ENCODE measurements around the gene SLC27A1.

Gene SLC27A1

DNA sequence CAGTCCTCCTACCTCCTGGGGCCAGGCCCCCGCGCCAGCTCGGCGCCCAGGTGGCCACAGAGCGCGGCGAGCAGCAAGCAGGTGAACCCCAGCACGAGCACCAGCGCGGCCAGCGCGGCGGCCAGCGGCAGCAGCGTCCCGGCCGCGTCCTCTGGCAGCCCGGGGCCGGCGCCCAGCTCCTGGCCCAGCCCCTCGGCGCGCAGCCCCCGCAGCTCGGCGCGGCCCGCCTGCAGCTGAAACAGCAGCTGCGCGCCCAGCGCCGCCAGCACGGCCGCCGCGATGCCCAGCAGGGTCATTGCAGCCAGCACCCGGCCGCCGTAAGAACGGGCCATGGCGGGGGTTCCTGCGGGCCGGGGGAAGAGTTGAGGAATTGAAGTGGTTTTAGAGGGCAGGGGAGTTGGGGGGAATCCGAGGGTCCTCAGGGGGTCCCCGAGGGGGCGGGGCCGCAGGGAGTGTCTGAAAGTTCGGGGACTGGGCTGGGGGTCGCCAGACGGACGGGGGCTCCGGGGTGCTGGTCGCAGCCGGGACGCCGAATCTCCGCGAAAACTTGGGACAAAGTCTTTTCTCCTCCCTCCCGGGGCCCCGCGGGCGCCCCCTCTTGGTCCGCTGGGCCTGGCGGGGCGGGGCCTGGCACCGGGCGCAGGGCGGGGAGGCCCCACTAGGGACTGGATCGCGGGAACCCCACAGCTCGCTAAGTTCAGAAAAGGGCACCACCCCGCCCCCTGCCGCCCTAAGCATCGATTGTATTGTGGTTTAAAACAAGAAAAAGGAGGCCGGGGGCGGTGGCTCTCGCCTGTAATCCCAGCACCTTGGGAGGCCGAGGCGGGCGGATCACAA, 22.0 kb upstream of the SLC27A1 start, which contains the start of gene TMEM221:
Gene TMEM221, minus strand, starts transcription at position 538 of the 837 bp plus-strand sequence. Its CDS starts 206 bp downstream, at position 332.
- H3K27me3 Mint-ChIP-seq: peaks cover 8 to 14% of the 10 kb centered on the region in 2 donors
- no peaks in the 10 kb centered on the region for H3K36me3 Mint-ChIP-seq (ENCODE audit: insufficient read depth)
- ATAC-seq (replicated peaks) (peak; percentile 88), DNase-seq (peak; percentile 43 to 53 (median 48))
- no peak within 1 kb of the TSS for H3K27ac Mint-ChIP-seq
- H3K4me3 Mint-ChIP-seq: peak within 1 kb of the TSS; percentile 35 to 52
- peaks cover 0 to 1% of the 10 kb centered on the region in 2 donors for H3K4me1 Mint-ChIP-seq (ENCODE audit: low read depth in 2 of 2)
- no peaks in the 10 kb centered on the region for H3K9me3 Mint-ChIP-seq

DNA sequence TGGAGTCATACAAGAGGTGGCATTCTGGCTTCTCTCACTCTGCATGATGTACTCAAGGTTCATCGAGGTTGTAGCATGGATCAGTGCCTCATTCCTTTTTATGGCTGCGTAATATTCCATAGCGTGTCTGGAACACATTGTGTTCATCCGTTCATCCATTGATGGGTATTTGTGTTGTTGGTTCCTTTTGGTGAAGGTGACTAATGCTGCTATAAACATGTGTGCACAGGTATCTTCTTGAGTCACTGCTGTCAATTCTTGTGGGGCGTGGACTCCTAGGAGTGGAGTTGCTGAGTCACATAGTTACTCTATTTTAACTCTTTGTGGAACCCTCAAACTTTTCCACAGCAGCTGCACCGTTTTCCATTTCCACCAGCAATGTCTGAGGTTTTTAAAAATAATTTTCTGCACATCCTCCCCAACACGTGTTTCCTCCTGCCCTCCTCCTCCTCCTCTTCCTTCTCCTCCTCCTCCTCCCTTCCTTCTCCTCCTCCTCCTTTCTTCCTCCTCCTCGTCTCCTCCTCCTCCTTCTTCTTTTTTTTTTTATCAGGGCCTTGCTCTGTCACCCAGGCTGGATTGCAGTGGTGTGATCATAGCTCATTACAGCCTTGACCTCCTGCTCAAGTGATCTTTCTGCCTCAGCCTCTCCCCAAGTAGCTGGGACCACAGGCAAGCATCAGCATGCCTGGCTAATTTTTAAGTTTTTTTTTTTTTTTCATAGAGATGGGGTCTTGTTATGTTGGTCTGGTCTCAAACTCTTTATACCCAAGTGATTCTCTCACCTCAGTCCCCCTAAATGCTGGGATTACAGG, 19.9 kb upstream of the SLC27A1 start:
- Mint-ChIP-seq H3K9me3 (no peaks in the 10 kb centered on the region), H3K4me3 (peak overlapping the region in 1 of 2 donors; percentile 11), H3K36me3 (ENCODE audit: insufficient read depth) (no peaks in the 10 kb centered on the region), H3K27me3 (peaks cover 14 to 35% of the 10 kb centered on the region in 2 donors), H3K4me1 (ENCODE audit: low read depth in 2 of 2) (peaks cover 0 to 4% of the 10 kb centered on the region in 2 donors), H3K27ac (no peak overlapping the region)
- no peak for ATAC-seq (replicated peaks)
- no peak for DNase-seq

DNA sequence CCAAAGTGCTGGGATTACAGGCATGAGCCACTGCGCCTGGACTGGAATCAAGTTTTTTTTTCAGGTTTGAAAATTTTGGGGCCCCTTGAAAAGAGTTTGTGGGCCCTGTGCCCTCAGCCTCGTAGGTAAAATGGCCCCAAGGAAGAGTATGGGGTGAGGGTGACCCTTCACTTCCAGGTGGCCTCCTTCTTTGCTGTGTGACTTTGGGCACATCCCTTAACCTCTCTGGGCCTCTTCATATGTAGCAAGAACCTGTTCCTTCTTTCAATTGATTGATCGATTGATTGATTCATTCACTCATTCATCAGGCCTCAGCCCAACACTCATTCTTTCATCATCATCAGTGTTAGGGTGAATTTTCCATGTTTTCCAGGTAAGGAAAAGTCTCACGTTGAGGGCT, 18.5 kb upstream of the SLC27A1 start:
- Mint-ChIP-seq H3K4me3 (no peak overlapping the region), H3K27ac (no peak overlapping the region), H3K36me3 (ENCODE audit: insufficient read depth) (peaks cover 2% of the 10 kb centered on the region), H3K27me3 (peaks cover 20 to 48% of the 10 kb centered on the region in 2 donors), H3K9me3 (no peaks in the 10 kb centered on the region), H3K4me1 (ENCODE audit: low read depth in 2 of 2) (peaks cover 0 to 4% of the 10 kb centered on the region in 2 donors)
- no peak for DNase-seq
- no peak for ATAC-seq (replicated peaks)

DNA sequence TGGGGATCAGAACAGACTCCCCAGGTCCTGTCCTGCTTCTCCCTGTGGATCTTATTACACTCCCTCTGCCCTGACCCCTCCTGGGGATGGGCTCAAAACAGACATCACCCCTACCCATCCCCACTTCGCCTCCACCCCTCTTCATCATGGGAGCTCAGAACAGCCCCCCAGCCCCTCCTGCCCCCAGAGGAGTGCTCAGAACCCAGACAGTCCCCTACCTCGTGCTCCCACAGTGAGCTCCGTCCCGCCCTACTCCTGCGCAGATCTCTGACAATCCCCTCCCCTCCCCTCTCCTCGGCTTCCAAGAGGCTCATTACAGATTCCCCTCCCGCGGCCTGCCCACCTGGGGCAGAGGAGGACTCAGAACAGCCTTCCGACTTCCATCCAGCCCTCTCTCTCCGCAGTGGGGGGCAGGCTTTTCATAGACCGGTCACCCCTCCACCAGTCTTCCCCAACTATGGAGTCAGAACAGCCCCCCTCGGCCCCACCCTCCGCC, 15.7 kb upstream of the SLC27A1 start:
- peaks cover 29 to 75% of the 10 kb centered on the region in 2 donors for H3K27me3 Mint-ChIP-seq
- H3K36me3 Mint-ChIP-seq (ENCODE audit: insufficient read depth): peaks cover 3% of the 10 kb centered on the region

DNA sequence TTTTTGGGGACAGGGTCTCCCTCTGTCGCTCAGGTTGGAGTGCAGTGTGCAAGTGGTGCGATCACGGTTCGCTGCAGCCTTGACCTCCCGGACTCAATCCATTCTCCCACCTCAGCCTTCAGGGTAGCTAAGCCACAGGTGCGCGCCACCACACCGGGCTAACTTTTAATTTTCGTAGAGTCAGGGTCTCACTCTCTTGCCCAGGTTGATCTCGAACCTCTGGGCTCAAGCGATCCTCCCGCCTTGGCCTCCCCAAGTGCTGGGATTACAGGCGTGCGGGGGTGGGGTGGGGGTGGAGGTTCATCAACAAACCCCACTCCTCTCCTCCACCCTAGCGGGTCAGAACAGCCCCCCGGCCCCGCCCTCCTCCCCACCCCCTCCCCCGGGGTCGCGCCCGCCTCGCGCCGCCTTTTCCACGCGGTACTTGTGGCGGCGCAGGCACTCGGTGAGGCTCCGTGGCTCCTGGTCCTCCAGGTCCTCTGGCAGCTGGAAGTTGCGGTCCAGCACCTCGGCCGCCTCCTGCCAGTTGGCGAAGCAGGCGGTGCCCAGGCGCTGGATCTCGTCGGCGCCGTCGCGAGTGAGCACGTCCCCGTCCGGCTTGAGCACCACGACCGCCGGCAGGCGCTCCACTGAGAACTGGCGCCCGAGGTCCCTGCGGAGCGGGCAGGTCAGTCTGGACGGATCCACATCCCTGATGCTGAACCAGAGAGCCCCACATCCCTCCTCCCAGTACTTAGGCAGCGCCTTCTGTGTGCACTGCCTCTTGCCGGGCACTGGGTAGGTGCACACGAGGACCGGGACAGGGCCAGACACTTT, 14.8 kb upstream of the SLC27A1 start:
- Mint-ChIP-seq H3K36me3 (ENCODE audit: insufficient read depth) (peaks cover 3% of the 10 kb centered on the region), H3K27ac (no peak overlapping the region), H3K4me1 (ENCODE audit: low read depth in 2 of 2) (peaks cover 0 to 4% of the 10 kb centered on the region in 2 donors), H3K4me3 (no peak overlapping the region), H3K9me3 (no peaks in the 10 kb centered on the region), H3K27me3 (peaks cover 26 to 75% of the 10 kb centered on the region in 2 donors)
- ATAC-seq (replicated peaks): no peak
- no peak for DNase-seq

More for the DNA sequence above, 15.7 kb upstream of the SLC27A1 start:
- Mint-ChIP-seq H3K27ac (no peak overlapping the region), H3K4me1 (ENCODE audit: low read depth in 2 of 2) (peaks cover 0 to 4% of the 10 kb centered on the region in 2 donors), H3K4me3 (no peak overlapping the region), H3K9me3 (no peaks in the 10 kb centered on the region)
- DNase-seq: no peak
- no peak for ATAC-seq (replicated peaks)

DNA sequence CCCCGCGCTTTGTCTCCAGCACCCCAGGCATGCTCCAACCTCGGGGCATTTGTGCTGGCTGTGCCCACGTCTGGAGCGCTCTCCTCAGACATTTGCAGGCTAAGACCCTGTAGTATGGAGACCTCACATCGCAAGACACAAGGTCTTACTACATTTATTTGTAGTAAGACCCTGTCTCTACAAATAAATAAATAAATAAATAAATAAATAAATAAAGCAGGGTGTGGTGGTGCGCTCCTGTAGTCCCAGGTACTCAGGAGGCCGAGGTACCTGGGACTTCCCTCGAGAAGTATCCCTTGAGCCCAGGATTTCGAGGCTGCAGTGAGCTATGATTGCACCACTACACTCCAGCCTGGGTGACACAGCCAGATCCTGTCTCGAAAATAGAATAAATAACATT, 14.2 kb upstream of the SLC27A1 start:
- no peak overlapping the region for H3K27ac Mint-ChIP-seq
- ATAC-seq (replicated peaks) (no peak), DNase-seq (no peak)
- H3K27me3 Mint-ChIP-seq: peaks cover 32 to 81% of the 10 kb centered on the region in 2 donors
- H3K36me3 Mint-ChIP-seq (ENCODE audit: insufficient read depth): peaks cover 3% of the 10 kb centered on the region
- H3K9me3 Mint-ChIP-seq: no peaks in the 10 kb centered on the region
- no peak overlapping the region for H3K4me3 Mint-ChIP-seq
- peaks cover 0 to 4% of the 10 kb centered on the region in 2 donors for H3K4me1 Mint-ChIP-seq (ENCODE audit: low read depth in 2 of 2)

DNA sequence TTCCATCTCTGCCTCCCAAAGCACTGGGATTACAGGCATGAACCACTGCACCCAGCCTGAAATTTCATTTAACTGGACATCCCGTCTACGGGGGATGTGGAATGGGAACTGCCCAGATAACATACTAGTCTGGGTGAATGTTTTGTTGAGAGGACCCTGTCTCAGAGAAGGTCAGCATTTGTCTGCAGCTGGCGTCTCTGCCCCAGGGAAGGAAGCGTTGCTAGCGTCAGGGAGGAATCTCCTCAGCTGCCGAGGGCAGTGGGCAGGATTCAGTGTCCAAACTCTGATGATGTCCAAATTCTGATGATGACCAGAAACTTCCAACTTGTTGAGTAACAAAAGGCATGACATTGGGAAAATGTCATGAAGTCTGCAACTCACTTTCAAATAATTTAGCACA, 12.7 kb upstream of the SLC27A1 start:
- peaks cover 35 to 88% of the 10 kb centered on the region in 2 donors for H3K27me3 Mint-ChIP-seq
- no peak overlapping the region for H3K27ac Mint-ChIP-seq
- no peaks in the 10 kb centered on the region for H3K9me3 Mint-ChIP-seq
- no peak overlapping the region for H3K4me3 Mint-ChIP-seq
- H3K36me3 Mint-ChIP-seq (ENCODE audit: insufficient read depth): peaks cover 3% of the 10 kb centered on the region
- ATAC-seq (replicated peaks) (no peak), DNase-seq (no peak)
- peaks cover 0 to 4% of the 10 kb centered on the region in 2 donors for H3K4me1 Mint-ChIP-seq (ENCODE audit: low read depth in 2 of 2)

DNA sequence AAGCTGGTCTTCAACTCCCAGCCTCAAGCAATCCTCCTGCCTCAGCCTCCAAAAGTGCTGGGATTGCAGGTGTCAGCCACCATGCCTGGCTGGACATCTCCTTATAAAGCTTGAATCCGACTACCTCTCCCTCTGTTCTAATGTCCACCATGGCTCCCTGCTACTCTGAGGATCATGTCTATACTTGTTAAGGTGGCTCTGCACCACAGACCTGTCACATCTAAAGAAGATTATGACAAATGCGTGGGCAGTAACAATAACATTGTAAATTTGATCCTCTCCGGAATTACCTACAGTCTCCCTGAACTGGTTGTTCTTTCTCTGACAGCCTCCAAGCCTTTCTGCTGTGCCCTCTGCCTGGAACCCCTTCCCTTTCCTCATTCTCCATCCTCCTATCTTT, 11.4 kb upstream of the SLC27A1 start:
- no peaks in the 10 kb centered on the region for H3K4me1 Mint-ChIP-seq (ENCODE audit: low read depth in 2 of 2)
- H3K9me3 Mint-ChIP-seq: no peaks in the 10 kb centered on the region
- DNase-seq (no peak), ATAC-seq (replicated peaks) (no peak)
- no peak overlapping the region for H3K27ac Mint-ChIP-seq
- peaks cover 35 to 78% of the 10 kb centered on the region in 2 donors for H3K27me3 Mint-ChIP-seq
- no peak overlapping the region for H3K4me3 Mint-ChIP-seq
- peaks cover 3% of the 10 kb centered on the region for H3K36me3 Mint-ChIP-seq (ENCODE audit: insufficient read depth)

DNA sequence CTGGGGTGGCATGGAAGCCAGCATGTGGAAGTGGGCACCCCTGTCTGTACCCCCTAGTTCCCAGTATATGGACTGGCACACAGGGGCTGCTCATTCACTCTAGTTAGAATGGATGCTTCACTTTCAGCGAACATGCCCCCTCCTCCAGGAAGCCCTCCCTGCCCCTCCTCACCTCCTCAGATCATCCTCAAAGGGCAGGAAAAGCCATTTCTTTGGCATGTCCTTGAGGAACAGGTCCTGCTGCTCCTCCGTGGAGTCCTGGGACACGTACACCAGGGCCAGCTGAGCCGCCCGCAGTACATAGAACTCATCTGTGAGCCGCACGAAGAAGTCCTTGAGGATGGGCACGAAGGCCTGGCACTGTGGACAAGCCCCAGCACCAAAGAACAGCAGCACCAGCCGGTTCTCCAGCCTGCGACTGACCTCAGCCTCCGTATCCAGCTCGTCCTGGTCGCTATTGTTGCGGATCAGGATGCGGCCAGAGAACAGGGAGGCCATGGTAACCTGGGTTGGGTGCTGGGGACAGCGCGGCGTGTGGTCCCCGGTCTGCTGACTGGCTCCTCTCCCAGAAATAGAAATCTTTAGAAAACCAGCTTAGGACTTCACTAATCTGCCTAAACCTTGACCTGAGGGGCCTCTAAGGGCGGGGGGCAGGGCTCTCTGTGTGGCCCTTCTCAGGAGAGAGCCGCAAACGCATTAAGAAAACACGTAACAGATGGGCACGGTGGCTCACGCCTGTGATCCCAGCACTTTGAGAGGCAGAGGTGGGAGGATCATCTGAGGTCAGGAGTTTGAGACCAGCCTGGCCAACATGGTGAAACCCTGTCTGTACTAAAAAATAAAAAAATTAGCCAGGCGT, 9.7 kb upstream of the SLC27A1 start, which contains the start of gene NXNL1:
Gene NXNL1, minus strand, starts transcription at position 555 of the 859 bp plus-strand sequence. Its CDS starts 57 bp downstream, at position 498.
- Mint-ChIP-seq H3K9me3 (no peaks in the 10 kb centered on the region), H3K36me3 (ENCODE audit: insufficient read depth) (peaks cover 3% of the 10 kb centered on the region), H3K4me1 (ENCODE audit: low read depth in 2 of 2) (no peaks in the 10 kb centered on the region), H3K4me3 (no peak within 1 kb of the TSS), H3K27ac (no peak within 1 kb of the TSS), H3K27me3 (peaks cover 28 to 62% of the 10 kb centered on the region in 2 donors)
- no peak for DNase-seq
- ATAC-seq (replicated peaks): no peak

DNA sequence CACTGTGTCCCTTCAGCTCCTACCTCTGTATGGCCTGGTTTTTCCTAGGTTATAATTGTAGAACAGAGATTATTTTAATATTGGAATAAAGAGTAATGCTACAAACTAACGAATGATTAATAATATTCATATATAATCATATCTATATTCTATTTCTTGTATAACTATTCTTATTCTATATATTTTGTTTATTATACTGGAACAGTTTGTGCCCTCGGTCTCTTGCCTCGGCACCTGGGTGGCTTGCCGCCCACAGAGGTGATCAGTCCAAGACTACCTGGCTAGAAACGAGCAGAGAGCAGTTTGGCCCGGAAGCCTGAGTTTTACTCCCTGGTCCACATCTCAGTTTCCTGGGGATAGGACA, 3.9 kb upstream of the SLC27A1 start:
- H3K27me3 Mint-ChIP-seq: peaks cover 0 to 4% of the 10 kb centered on the region in 2 donors
- DNase-seq: no peak
- ATAC-seq (replicated peaks): no peak
- no peaks in the 10 kb centered on the region for H3K9me3 Mint-ChIP-seq
- peaks cover 13% of the 10 kb centered on the region for H3K36me3 Mint-ChIP-seq (ENCODE audit: insufficient read depth)
- H3K27ac Mint-ChIP-seq: no peak overlapping the region
- H3K4me3 Mint-ChIP-seq: no peak overlapping the region
- peaks cover 17 to 26% of the 10 kb centered on the region in 2 donors for H3K4me1 Mint-ChIP-seq (ENCODE audit: low read depth in 2 of 2)

DNA sequence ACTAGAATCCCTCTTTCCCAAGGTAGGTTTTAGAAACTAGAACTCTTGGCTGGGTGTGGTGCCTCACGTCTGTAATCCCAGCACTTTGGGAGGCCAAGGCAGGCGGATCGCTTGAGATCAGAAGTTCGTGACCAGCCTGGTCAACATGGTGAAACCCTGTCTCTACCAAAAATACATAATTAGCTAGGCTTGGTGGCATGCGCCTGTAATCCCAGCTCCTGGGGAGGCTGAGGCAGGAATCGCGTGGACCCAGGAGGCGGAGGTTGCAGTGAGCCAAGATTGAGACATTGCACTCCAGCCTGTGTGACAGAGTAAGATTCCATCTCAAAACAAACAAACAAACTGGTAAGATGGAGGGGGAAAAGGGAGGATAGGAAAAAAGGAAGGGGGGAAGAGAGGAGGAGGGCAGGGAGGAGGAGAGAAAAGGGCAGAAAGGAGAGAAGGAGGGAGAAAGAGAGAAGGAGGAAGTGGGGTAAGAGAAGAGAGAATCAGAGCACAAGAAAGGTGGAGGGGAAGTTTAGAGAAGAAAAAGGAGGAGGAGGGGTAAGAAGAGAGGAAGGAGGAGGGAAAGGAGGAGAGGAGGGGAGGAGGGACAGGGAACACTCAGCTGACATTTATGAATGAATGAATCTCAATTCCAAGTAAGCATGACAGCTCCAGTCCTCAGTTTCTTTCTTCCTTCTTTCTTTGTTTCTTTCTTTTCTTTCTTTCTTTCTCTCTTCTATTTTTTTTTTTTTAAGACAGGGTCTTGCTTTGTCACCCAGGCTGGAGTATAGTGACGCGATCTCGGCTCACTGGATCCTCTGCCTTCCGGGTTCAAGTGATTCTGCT, 2.6 kb upstream of the SLC27A1 start:
- Mint-ChIP-seq H3K27ac (no peak overlapping the region), H3K36me3 (ENCODE audit: insufficient read depth) (peaks cover 13% of the 10 kb centered on the region)

More for the DNA sequence above, 2.6 kb upstream of the SLC27A1 start:
- DNase-seq: no peak
- ATAC-seq (replicated peaks): no peak
- Mint-ChIP-seq H3K9me3 (no peaks in the 10 kb centered on the region), H3K27me3 (no peaks in the 10 kb centered on the region), H3K4me1 (ENCODE audit: low read depth in 2 of 2) (peaks cover 17 to 29% of the 10 kb centered on the region in 2 donors), H3K4me3 (peak overlapping the region; percentile 17 to 88)

Data from effector memory CD8-positive, alpha-beta T cell (primary cell).